GM19324 (cell line): ENCODE measurements around the gene GAGE10.

Source experiments
- ATAC-seq: cut with Tn5 transposase; IDR thresholded peaks from one replicate; pipeline ENCODE4 v1.9.1; 2021; ENCODE audit warnings: mild to moderate bottlenecking, moderate library complexity; ENCODE audit not compliant: unreplicated experiment, low FRiP score

The GAGE10 gene

GRCh38 chrX:49303346-49303745 is at the start of gene GAGE10:
GAGE10 (plus strand) TSS chrX:49303646; CDS start chrX:49304860, 1,214 bp downstream.
- no peak for ATAC-seq

- ATAC-seq, result no peak
Observed at GRCh38 chrX:49254639-49255038, 48.8 kb upstream of the GAGE10 start.

- no peak for ATAC-seq
Observed at GRCh38 chrX:49256268-49256995, 47.0 kb upstream of the GAGE10 start.

GRCh38 chrX:49257074-49257790 is 46.2 kb upstream of the GAGE10 start:
- ATAC-seq, result no peak

- ATAC-seq, result no peak
Observed at GRCh38 chrX:49257846-49258748, 45.3 kb upstream of the GAGE10 start.

- no peak for ATAC-seq
Observed at GRCh38 chrX:49258749-49259124, 44.7 kb upstream of the GAGE10 start.

GRCh38 chrX:49260221-49260985 is 43.0 kb upstream of the GAGE10 start:
- ATAC-seq, result no peak

- ATAC-seq, result no peak
Observed at GRCh38 chrX:49262603-49263002, 40.8 kb upstream of the GAGE10 start.

GRCh38 chrX:49263631-49264030 is 39.8 kb upstream of the GAGE10 start:
- no peak for ATAC-seq

GRCh38 chrX:49264460-49264859 is 39.0 kb upstream of the GAGE10 start, which contains the start of gene FOXP3:
FOXP3 (minus strand) TSS chrX:49264710; CDS start chrX:49258505, 6,205 bp downstream.
- no peak for ATAC-seq

- ATAC-seq, result no peak
Observed at GRCh38 chrX:49266523-49267445, 36.7 kb upstream of the GAGE10 start.

GRCh38 chrX:49268702-49269009 is 34.8 kb upstream of the GAGE10 start:
- ATAC-seq, result no peak

GRCh38 chrX:49269010-49269766 is 34.3 kb upstream of the GAGE10 start:
- ATAC-seq, result peak; percentile 87

GRCh38 chrX:49269767-49270248 is 33.6 kb upstream of the GAGE10 start, which contains the start of gene PPP1R3F:
PPP1R3F (plus strand) TSS chrX:49269793; CDS start chrX:49269870, 77 bp downstream.
- ATAC-seq, result peak; percentile 28

GRCh38 chrX:49270249-49270921 is 33.1 kb upstream of the GAGE10 start:
- no peak for ATAC-seq

- no peak for ATAC-seq
Observed at GRCh38 chrX:49271341-49271740, 32.1 kb upstream of the GAGE10 start.

GRCh38 chrX:49272421-49272820 is 31.0 kb upstream of the GAGE10 start:
- ATAC-seq, result no peak
